Measurements from ENCODE around the gene NYAP2.

NYAP2 gene

GRCh38 chr2:225429717-225430116 is 30.2 kb downstream of the NYAP2 start:
- DNase-seq (ENCODE audit: low read depth): no peak

DNA sequence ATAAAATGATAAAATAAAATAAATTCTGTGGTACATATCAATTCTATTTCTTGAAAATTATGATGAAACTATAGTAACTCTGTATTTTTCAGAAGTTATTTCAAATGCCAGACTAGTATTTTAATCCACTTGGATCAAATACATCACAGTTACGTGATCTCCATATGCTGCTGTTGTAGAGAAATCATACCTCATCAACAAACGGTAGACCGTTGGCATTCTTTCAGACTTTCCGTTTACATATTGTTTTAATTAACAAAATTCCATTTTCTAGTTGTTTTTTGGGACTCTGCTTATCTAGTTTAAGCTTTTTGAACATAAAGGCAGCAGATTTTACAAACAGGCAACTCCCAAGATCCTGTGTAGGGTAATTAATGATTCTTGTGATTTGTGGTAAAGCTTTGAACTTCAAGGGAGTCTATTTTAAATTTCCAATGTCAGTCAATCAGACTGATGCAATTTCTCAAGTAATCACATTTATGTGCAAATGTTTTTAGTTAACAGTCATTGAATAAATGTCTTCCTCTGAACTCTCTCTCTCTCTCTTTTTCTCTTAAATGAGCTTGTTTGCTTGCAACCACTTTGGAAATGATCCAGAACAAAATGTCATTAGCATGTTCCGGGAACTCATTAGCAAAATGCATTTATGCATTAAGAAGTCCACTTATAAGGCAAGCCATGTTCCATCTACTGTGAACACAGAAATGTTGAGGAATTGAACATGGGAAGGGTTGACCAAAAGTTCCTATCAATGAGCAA is 31.8 kb downstream of the NYAP2 start:
- no peak for DNase-seq (ENCODE audit: low read depth)

DNA sequence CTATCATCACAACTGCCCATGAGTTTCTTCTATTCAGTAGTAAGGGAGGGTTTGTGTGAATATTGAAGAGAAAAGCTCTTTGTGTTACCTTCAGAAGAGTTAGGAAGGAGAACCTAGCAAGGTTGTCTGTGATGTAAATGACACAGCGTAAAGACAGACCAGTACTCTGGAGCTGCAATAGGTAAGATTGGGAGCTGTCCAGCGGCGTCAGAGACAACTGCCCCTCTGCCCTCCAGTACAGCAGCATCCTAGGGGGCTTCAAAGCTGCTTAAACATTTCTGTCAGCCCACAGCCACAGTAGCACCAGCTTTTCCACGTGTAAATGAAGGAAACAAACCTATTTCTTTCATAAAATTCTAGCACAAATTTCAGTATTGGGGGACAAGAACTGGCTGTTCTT is 34.5 kb downstream of the NYAP2 start:
- DNase-seq (ENCODE audit: low read depth): no peak

- DNase-seq (ENCODE audit: low read depth): no peak
These were observed 37.8 kb downstream of the NYAP2 start for GRCh38 chr2:225437319-225437718.

- no peak for DNase-seq (ENCODE audit: low read depth)
These were observed 38.7 kb downstream of the NYAP2 start for GRCh38 chr2:225438248-225438647.

GRCh38 chr2:225452677-225453076 is 53.2 kb downstream of the NYAP2 start:
- DNase-seq (ENCODE audit: low read depth): no peak

DNA sequence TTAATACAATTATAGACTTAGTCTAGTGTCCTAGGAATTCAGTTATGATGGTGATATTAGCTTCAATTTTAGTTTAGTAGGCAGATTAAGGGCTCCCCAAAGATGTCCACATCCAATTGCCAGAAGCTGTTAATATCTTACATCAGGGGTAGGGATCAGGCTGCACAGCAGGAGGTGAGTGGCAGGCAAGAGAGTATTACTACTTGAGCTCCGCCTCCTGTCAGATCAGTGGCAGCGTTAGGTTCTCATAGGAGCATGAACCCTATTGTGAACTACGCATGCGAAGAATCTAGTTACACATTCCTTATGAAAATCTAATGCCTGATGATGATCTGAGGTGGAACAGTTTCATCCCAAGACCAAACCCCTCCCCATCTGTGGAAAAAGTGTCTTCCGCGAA is 54.9 kb downstream of the NYAP2 start:
- no peak for DNase-seq (ENCODE audit: low read depth)

DNA sequence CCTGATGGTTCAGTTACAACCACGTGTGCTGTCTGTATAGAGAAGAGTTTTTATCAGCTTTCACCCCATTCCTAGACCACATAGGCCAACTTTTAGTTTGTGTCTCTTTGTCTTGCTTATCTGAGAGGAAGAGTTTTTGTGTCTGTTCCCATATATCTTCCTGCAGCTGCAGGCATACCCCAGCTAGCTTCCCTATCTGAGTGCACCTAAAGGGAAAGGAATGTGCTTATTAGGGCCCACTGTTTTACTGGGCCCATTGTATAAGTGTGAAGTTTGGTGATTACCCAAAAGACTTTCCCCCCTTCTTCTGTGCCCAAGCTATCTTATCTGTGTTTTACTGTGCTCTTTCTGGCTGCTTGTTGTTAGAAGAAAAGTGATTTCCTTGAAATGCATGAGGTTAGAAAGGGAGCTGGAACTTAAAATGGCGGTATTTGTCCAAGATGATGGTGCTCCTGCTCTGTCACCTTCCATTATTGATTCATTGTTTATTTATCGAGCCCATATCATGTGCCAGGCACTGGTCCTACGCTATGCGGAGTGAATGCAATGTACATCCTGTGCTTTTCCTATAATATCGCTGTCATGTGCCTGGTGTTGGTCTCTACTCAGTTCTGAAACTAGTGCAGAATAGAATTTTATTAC is 57.2 kb downstream of the NYAP2 start:
- DNase-seq (ENCODE audit: low read depth): no peak

- no peak for DNase-seq (ENCODE audit: low read depth)
These were observed 58.0 kb downstream of the NYAP2 start for GRCh38 chr2:225457482-225457881.

DNA sequence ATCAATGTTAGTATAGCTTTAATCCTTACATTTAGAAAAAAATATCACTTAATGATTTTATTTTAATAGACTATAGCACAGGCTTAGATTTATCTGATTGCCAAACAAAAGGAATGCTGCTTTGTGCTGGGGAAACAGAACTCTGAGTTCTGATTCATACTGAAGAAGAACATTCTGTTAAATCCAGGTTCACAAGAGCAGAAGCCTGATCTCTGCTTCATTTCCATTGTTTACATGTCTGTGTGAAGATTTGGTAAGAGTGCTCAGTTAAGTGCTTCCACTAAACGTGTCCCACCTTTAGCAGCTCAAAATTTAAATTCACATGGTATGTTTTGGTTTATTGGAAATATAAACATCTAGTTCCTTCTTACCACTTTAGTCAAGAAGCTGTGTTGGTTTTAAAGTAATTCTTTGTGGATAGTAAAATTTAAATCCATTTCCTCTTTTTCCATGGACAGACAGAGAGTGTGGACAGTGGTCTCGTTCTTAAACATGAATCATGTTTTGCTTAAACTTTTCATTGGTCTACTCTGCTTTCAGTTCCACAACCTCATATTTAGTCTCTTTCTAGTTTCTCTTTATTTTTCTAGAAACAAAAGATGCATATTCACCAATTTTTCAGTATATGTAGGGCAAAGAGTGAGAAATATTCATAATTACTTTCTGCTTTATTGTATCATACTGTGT is 59.1 kb downstream of the NYAP2 start:
- DNase-seq (ENCODE audit: low read depth): no peak

DNA sequence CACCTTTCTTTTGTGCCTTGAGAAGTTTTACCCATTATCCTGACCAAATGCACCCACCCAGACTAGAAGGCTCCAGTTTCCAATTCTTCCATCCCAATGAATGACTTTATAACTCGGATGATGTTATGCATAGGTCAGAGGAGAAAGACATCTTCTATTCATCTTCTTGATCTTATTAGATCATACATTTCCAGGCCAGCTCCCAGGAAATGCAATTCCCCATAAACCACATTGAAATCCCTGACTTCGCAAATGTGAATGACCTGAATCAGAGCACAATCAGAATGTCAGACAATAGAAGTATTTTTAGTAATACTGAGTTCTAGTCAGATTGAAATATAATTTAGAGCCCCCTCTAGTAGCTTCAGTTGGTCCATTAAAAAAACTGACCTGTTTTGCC is 62.9 kb downstream of the NYAP2 start:
- no peak for DNase-seq (ENCODE audit: low read depth)

GRCh38 chr2:225462945-225463344 is 63.4 kb downstream of the NYAP2 start:
- no peak for DNase-seq (ENCODE audit: low read depth)

- DNase-seq (ENCODE audit: low read depth): no peak
These were observed 63.9 kb downstream of the NYAP2 start for GRCh38 chr2:225463449-225463848.

GRCh38 chr2:225464346-225465025 is 65.0 kb downstream of the NYAP2 start:
- no peak for DNase-seq (ENCODE audit: low read depth)

DNA sequence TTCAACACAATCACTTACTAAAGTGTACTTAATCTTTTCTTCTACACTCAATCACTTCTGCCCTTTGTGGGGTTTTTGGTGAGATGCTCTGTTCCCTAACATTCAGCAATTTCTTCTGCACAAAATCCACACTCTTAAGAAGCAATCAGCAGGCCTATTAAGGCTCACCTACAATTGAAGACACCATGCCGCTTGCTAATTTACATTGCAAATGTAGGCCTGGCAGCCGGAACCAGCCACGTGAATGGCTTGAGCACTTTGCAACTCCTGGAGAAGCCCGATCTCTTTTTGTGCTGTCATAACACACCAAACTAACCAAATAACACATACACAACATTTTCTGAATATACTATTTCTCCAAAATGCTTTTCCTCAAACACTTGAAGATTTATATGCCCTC is 66.3 kb downstream of the NYAP2 start:
- DNase-seq (ENCODE audit: low read depth): no peak

DNA sequence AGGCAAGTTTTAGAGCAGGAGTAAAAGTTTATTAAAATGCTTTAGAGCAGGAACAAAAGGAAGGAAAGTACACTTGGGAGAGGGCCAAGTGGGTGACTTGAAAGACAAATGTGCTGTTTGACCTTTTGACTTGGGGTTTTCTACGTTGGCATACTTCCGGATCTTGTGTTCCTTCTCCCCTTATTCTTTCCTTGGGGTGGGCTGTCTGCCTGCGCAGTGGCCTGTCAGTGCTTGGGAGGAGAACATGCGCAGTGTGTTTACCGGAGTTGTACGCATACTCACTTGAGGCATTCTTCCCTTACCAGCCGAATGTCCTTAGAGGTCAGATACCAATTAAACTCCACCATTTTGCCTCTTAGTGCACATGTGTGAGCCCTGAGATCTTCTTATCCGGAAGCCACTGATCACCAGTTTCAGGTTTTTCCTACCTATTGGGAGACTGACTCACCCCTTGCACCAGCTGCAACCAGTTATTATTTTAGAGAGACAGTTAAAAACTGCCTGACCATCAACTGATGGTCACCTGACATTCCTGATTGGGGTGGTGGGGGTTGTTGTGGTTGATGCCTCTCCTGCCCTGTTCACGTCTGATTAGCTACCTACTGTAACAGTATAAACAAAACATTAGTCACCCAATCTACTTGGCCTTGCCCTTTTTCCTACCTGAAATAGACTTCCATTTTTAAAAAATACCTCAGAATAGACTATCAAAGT is 67.5 kb downstream of the NYAP2 start:
- DNase-seq (ENCODE audit: low read depth): no peak

- no peak for DNase-seq (ENCODE audit: low read depth)
These were observed 68.6 kb downstream of the NYAP2 start for GRCh38 chr2:225468131-225468530.

- DNase-seq (ENCODE audit: low read depth): no peak
These were observed 71.5 kb downstream of the NYAP2 start for GRCh38 chr2:225471039-225471438.

DNA sequence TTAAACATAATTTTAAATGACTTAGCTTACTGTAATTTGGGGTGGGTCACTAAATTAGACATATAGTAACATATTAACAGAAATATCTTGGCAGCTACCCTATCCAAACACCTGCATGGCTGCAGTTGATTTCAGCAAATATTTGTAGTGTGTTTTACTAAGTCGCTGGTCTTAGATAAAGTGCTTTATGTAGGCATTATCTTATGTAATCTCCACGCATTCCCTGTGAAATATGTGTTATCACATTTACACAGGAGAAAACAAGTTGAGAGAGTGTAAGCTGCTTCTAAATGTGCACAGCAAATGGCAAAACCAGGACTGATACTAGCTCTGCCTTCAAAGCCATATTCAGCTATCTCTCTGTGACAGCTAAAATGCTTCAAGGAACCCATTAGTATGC is 72.0 kb downstream of the NYAP2 start:
- DNase-seq (ENCODE audit: low read depth): no peak

DNA sequence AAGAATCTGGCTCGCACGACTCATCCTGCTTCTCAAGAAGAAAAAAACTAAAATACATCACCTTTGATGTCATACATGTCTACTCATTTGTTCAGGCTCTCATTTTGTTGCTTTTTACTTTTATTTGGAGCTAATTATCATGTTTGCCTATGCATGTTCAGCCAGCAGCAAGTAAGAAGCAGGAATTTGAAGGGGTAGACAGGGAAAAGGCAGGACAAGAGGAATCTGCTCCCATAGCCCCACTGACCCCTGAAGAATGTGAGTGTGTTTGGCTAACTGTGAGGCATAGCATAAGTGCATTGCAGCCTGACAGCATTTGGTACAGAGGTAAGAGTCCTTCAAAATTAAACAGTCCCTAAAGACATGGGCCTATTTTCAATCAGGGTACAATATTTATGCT is 72.7 kb downstream of the NYAP2 start:
- no peak for DNase-seq (ENCODE audit: low read depth)

DNA sequence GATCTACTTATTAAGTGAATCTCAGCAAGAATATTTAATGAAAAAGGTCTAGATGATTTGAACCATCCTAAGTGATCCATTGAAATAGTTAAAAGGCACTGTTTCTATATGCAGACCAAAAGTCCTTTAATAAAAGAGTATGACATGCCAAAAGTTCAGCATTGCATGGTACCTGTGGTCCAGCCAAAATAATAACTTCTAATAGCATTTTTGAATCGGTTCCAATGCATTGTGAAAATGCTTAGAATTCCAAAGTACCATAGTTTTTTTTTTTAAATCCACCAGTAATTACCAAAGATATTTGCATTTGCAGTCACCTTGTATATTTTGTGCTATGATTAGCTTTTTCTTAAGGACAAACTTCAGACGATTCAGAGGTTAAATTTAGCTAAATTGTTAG is 79.9 kb downstream of the NYAP2 start:
- DNase-seq (ENCODE audit: low read depth): no peak

GRCh38 chr2:225484751-225485150 is 85.2 kb downstream of the NYAP2 start:
- DNase-seq (ENCODE audit: low read depth): no peak

Measured in activated T-cell treated with anti-CD3 and anti-CD28 coated beads for 24 hours (primary cell).